NCI-H526 (cell line): ENCODE data around the gene KSR1.

ENCODE experiments used
- DNase-seq, 2 experiments: peaks; one replicate each; lab custom pipeline; 2025; lab: John Stamatoyannopoulos, UW

The KSR1 gene

GRCh38 chr17:27514595-27515413 lies 58.6 kb downstream of the KSR1 start:
- DNase-seq, result peak in 1 of 2 experiments; percentile 43

GRCh38 chr17:27518048-27518447 lies 61.8 kb downstream of the KSR1 start:
- DNase-seq, result no peak

- DNase-seq, result peak in 1 of 2 experiments; percentile 43
Measured at GRCh38 chr17:27518545-27519521, 62.6 kb downstream of the KSR1 start.

DNA sequence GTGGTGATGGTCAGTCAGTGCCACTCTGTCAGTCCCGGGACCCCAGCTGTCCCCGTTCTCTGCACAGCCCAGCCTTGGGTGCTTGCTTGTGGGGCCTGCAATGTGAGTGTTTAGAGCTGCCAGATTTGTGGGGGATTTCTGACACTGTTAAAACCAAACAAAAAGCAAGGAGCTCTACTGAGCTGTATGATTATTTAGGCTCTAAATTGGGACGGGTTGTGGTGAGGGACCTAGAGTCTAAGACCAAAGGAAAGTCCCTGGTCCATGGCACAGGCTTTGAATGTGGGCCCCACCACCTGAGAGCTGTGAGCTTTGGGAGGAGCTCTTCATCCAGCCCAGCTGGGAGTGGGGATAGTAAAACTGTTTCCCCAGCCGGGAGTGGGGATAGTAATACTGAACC lies 63.3 kb downstream of the KSR1 start:
- peak; percentile 42 to 76 for DNase-seq

- peak; percentile 91 to 96 for DNase-seq
Measured at GRCh38 chr17:27520491-27521185, 64.4 kb downstream of the KSR1 start.

DNA sequence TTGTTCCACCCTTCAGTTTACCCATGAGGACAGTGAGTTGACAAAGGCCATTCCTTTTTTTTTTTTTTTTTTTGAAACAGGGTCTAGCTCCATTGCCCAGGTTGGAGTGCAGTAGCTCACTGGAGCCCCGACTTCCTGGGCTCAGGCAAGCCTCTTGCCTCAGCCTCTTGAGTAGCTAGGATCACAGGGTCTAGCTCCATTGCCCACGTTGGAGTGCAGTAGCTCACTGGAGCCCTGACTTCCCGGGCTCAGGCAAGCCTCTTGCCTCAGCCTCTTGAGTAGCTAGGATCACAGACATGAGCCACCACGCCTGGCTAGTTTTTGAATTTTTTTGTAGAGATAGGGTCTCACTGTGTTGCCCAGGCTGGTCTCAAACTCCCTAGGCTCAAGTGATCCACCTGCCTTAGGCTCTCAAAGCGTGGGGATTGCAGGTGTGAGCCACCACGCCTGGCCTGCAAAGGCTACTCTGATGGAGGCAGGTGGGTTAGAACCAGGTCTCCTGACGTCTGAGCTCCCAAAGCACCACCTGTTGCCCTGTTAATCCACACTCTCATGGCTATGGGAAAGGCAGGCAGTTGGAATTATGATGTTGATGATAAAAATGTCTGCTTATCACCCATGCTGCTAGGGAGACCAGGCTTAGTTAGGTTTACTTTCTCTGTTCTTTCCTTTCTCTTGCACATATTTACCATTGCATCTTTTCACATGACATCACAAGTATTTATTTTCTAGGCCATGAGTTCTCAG lies 65.2 kb downstream of the KSR1 start:
- DNase-seq, result no peak

DNA sequence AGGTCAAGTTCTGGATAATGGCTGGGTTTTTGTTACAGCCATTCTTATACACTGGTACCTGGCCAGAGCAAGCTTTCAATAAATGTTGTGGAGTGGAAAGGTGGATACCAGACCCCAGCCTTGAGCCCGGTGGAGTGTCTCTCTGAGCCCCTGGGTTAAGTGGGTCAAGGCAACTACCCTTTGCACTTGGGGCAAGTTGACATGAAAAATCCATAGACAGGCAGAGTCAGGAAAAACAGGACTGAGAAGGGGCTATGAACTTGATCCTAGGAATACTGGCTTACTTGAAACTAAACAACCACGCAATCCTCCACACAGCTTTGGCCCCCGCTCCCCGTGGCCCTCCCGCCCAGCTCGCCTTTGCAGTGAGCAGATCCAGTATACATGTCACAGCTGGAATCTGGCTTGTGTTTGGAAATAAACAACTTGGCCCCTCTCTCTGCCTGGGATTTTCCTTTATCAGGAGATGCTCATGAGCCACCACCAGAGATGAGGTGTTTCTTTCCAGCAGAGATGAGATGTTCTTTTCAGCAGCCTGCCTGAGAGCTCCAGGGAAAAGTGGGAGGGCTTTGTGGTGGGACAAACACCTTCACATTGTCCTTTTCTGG lies 65.9 kb downstream of the KSR1 start:
- DNase-seq, result no peak

- no peak for DNase-seq
Measured at GRCh38 chr17:27523712-27524111, 67.5 kb downstream of the KSR1 start.

- no peak for DNase-seq
Measured at GRCh38 chr17:27524594-27524993, 68.3 kb downstream of the KSR1 start.

GRCh38 chr17:27525316-27525715 lies 69.1 kb downstream of the KSR1 start:
- no peak for DNase-seq

GRCh38 chr17:27525836-27526603 lies 69.8 kb downstream of the KSR1 start:
- no peak for DNase-seq

DNA sequence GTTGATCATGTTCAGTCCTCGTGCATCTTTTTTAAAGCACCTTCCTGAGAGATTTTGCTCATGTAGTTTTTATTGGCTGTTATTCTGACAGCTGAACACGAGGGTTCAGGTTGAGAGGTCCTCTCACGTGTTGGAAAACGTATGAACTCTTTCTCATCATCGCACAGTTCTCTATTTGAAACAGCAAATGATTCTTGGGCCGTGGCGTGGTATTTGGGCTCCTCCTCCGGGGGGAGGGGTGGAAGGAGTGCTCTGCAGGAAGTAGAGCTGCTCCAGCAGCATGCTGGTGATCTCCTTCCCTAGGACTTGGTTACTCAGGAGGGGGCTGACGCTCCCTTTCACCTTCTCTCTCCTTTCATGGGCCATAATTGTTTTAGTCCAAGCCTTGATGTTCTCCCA lies 70.4 kb downstream of the KSR1 start:
- peak in 1 of 2 experiments; percentile 38 for DNase-seq

- peak in 1 of 2 experiments; percentile 31 for DNase-seq
Measured at GRCh38 chr17:27529230-27529796, 73.1 kb downstream of the KSR1 start.

GRCh38 chr17:27530764-27531391 lies 74.6 kb downstream of the KSR1 start:
- DNase-seq, result no peak

DNA sequence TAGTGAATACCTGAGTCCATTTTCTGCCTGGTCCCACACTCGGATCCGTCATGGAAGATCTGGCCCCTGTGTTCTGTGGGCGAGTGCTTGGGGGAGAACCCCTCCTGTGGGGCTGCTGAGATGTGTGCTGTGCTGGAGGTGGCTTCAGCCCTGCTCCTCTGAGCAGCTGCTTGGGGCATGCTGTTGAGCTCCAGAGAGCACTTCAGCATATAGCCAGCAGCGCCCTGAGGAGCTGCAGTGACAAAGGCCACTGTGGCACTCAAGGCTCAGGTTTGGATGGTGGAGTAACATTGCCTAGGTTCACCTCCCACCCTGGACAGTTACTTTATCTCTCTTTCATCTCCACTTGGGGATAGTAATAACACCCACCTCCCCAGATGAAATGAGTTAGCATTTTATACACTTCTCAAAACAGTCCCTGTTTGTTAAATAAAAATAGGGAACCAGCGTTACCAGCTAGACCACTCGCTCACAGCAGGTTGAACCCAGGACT lies 75.3 kb downstream of the KSR1 start:
- DNase-seq, result no peak

DNA sequence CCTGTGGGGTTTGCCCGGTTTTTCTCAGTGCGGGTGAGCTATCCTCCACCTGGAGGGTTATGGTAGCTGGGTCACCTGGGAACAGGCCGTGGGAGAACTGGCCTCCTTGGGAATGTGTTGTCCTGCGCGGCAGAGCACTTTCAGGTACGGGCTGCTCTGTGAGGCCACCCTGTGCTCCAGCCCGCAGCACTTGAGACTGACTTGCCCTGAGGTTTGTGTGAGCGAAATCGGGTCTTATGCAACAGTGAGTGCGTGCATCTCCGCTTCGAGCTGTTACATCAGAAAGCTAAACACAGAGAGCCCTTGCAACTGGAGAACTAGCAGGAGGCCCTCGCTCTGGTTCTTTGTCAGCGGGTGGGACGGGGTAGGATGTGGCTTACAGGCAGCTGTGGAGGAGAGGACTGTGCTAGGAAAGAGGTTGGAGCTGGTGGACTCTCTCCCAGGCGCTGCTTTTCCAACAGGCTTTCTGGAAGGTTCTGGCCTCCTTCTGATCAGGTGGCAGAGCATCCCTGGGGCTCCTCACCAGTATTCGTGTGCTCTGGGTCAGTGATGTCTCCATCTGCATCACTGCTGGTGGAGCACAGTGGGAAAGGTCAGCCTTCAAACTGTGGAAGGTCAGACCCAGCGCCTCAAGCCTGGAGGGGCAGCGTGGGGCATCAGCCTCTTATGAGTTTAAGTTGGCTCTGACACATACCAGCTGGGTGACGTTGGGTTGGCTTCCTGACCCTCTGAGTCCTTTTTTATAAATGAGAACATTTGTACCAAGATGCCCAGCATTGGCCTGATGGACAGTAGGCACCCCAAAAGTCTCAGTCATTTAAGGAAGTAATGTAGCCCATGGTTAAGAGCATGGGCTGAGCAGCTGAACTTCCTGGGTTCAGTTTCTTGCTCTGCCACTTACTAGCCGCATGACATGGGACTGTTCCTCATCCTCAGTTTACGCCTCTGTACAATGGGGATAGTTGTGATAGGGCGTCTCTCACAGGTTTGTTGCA lies 76.3 kb downstream of the KSR1 start:
- no peak for DNase-seq

DNA sequence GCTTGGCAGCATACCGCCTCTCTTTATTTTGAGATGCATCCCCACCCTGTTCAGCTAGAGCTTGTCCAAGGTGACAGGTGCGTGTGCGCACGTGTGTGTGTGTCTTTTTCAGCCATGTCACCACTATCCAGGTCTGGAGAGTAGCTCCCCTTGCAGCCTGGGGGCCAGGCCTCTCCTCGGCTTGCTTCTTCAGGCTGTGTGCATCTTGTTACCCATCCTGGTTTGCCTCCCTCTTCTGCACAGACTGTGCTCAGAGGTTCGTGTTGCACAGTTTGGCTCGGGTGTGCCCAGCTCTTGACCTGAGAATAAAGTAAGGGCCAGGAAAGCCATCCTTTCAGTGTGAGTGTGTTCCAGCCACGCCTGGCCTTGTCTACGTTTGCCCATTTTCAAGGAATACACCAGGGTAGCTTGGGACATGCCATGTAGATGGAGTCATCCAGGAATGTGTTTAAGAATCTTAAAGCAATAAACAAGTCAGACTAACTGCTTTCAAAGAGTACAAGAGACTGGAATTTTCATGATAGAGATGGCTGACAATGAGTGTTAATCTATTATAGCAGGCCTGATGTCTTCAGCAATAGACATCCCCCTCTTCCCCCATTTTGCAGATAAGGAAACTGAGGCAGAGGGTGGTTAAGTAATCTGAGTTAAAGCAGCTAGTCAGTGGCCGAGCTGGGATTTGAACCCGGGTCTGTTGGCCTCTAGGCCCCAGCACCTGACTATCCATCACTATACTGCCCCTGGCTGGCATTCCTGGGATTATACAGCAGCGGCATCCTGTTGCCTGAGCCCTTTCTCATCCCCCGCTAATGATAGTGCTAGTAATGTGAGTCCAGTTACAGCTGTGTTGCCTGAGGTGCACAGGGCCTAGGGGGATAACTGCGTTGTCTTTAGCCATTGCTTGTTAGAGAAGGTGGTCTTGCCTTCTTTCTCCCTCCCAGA lies 77.9 kb downstream of the KSR1 start:
- DNase-seq, result no peak
